8988T (cell line): Measurements from ENCODE around the gene SCARF2.
"Not testable (repeated sequence)": the region's sequence is repeated elsewhere in the genome, so short reads cannot be mapped to it uniquely, and the experiment has no call there.

Source experiments
- DNase-seq: peaks from one replicate; pipeline ENCODE4 v3.0.0; 2011

SCARF2 gene

DNA sequence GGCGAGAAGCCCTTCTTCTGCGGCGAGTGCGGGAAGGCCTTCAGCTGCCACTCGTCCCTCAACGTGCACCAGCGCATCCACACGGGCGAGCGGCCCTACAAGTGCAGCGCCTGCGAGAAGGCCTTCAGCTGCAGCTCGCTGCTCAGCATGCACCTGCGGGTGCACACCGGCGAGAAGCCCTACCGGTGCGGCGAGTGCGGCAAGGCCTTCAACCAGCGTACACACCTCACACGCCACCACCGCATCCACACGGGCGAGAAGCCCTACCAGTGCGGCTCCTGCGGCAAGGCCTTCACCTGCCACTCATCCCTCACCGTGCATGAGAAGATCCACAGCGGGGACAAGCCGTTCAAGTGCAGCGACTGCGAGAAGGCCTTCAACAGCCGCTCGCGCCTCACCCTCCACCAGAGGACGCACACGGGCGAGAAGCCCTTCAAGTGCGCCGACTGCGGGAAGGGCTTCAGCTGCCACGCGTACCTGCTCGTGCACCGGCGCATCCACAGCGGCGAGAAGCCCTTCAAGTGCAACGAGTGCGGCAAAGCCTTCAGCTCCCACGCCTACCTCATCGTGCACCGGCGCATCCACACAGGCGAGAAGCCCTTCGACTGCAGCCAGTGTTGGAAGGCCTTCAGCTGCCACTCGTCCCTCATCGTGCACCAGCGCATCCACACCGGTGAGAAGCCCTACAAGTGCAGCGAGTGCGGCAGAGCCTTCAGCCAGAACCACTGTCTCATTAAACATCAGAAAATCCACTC is 31.5 kb downstream of the SCARF2 start:
- DNase-seq: no peak

DNA sequence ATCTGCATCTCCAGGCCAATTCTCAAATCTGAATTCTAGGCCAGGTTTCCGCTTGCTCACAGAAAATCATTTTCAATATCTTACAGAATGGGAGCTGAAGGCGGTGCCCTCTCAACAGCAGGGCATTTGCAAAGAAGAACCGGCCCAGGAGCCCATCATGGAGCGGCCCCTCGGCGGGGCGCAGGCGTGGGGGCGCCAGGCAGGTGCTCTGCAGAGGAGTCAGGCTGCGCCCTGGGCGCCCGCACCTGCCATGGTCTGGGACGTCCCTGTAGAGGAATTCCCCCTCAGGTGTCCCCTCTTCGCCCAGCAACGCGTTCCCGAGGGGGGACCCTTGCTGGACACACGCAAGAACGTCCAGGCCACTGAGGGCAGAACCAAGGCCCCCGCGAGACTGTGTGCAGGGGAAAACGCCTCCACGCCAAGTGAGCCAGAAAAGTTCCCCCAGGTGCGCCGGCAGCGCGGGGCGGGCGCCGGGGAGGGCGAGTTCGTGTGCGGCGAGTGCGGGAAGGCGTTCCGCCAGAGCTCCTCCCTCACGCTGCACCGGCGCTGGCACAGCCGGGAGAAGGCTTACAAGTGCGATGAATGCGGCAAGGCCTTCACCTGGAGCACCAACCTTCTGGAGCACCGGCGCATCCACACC is 32.2 kb downstream of the SCARF2 start:
- no peak for DNase-seq

DNA sequence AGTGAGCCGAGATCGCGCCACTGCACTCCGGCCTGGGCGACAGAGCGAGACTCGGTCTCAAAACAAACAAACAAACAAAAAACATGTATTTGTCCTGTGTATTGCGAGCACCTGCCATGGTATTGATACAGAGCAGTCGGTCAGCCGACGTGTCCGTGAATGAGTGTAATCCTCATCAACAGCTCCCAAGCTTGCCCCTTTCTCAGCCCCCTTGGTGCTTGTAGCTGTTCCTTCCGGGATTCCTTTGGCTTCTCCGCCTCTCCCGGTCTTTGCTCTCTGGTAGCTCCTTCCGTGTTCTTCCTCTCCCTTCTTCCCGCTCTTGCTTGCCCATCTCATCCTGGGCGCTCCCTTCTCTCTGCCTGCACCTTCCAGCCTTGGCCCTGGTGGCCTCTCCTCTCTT is 32.7 kb downstream of the SCARF2 start:
- no peak for DNase-seq

GRCh38 chr22:20403779-20404140 is 33.9 kb downstream of the SCARF2 start:
- DNase-seq: no peak

DNA sequence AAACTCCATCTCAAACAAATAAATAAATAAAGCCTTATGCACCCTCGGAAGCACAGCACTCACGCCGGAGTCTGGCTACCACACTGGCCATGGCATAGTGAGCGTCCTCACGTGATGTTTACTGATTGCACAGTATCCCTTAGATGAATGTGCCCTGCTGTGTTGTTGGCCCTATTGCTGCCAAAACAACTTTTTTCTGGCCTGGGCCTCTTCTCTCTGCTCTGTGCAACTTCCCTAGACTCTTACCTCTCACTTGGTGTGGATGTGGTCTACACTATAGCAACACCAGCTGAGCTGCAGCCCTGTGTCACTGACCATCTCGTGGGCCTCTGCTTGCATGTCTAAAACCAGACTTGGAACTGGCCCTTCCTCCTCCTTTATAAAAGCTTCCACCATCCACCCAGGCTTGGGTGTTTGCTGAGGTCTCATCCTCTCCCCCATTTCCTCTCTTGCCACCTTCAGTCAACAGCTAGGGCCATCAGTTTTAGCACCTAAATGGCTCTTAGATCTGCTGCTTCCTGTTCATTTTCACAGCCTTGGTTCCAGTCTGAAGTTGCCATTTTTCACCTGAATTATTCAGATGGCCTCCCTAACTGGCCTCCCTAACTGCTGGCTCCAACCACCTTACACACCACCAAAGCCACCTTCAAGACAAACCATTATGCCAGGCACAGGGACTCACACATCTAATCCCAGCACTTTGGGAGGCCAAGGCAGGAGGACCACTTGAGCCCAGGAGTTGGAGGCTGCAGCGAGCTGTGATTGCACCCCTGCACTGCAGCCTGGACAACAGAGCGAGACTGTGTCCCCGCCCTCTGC is 34.5 kb downstream of the SCARF2 start:
- no peak for DNase-seq

GRCh38 chr22:20401376-20402014 is 36.1 kb downstream of the SCARF2 start:
- no peak for DNase-seq

- DNase-seq: no peak
These were observed 36.8 kb downstream of the SCARF2 start for GRCh38 chr22:20400606-20401375.

DNA sequence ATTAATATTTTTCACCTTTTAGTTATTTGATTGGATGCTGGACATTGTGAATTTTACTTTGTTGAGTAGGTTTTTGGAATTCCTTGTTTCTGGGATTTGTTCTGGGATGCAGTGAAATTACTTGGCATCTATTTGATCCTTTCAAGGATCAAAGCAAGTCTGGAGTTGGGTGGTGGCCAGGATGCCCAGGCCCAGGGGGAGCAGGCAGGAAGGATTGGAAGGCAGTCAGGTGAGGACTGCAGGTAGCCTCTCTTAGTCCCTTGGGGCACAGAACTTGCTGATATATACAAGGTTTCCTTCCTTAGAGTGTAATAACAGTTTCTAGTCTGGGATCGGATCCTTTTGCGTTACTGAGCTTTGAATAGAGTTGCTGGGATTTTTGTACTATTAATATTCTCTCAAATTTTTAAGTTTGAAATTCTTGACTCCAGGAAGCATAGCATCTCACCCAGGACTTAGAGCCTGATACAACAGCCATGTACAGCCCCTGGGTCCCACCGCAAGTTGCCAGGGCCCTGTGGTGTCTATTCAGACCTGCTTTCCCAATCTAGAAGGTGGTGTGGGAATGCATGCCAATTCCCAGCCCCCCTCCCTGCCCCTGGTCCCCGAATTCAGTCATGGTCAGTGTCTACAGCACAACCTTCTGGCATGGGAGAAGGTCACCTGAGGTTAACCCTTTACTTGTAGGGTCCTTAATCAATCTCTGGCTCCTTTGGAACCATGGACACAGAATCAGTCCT is 37.6 kb downstream of the SCARF2 start:
- no peak for DNase-seq

DNA sequence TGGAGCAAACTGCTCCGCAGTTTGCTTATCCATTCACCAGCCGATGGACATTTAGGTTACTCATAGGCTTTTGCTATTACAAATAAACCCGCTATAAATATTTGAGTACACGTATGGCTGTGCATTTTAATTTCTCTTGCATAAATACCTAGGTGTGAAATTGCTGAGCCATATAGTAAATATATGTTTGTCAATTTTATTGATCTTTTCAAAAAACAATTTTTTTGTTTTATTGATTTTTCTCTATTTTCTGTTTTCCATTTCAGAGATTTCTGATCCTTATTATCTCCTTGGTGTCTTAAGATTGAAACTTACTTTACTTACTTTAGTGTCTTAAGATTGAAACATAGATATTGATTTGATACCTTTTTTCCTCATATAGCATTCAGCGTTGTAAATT is 39.2 kb downstream of the SCARF2 start:
- no peak for DNase-seq

GRCh38 chr22:20397498-20397897 is 40.1 kb downstream of the SCARF2 start:
- no peak for DNase-seq

DNA sequence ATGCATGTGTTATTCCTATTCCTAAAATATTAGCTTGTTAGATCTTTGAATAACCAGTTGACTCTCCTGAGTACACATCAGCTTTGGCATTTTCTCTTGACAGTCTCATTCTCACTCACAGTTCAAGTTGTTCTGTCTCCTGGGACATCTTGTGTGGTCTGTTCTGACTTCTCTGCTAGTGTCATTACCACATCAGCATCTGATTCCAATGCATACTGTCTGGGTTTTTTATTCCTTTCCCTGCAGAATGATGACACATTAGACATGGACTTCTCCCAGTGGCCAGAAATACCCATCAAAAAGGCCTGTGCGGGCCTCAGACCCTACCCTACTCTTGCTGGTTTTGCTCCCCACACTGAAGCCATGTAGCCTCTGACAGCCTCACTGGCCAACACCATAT is 41.0 kb downstream of the SCARF2 start:
- DNase-seq: no peak

DNA sequence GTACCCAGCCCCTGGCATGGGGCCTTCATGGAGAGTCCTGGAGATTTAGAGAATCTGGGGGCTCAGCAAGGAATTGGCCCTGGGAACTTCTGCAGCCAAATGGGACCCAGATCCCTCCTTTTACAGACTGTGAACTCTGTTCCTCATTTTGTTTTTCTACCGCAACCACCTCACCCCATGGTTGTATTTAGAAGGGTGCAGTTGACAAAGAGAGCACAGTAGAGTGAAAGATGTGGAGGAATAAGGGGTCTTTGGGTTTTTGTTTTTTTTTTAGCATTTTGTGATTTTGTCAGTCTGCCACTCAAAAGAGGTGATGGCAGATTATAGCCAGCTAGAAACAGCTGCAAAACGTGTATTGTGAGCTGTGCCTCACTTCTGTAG is 41.7 kb downstream of the SCARF2 start:
- no peak for DNase-seq

DNA sequence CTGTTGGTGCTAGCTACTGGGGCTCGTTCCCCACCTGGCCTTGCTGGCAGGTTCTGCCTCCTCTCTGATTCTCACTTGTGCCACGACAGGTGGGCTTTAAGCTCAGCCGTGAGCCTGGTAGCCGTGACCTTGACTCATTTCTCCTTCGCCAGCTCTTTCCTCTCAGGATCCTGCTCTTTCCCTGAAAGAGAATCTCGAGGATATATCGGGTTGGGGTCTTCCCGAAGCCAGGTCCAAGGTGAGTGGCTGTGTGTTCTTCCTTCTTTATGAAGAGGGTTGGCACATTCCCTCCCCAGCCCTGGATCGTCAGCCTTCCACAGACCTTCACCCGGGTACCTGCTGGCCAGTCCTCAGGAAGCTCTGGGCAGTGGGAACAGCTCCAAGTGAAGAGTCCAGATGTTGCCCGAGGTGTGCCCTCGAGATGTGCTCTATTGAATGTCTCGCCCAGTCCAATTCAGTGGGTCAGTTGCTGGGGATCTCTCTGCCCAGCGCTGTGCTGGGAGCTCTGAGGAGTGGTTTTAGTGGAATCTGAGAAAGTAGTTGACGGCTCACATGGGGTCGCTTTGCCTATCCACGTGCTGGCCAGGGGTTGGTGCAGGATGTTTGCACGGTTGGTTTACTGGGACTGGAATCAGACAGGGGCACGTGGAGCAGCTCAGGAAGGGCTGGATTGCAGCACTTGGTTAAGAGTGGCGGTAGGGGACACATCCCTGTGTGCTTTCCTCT is 42.3 kb downstream of the SCARF2 start:
- no peak for DNase-seq

- peak; percentile 53 for DNase-seq
These were observed 43.7 kb downstream of the SCARF2 start, which contains the start of gene ZNF74 for GRCh38 chr22:20393705-20394476. Gene ZNF74, plus strand, starts transcription at chr22:20394151. Its CDS starts 478 bp downstream, at chr22:20394629.

GRCh38 chr22:20392983-20393704 is 44.5 kb downstream of the SCARF2 start:
- no peak for DNase-seq

DNA sequence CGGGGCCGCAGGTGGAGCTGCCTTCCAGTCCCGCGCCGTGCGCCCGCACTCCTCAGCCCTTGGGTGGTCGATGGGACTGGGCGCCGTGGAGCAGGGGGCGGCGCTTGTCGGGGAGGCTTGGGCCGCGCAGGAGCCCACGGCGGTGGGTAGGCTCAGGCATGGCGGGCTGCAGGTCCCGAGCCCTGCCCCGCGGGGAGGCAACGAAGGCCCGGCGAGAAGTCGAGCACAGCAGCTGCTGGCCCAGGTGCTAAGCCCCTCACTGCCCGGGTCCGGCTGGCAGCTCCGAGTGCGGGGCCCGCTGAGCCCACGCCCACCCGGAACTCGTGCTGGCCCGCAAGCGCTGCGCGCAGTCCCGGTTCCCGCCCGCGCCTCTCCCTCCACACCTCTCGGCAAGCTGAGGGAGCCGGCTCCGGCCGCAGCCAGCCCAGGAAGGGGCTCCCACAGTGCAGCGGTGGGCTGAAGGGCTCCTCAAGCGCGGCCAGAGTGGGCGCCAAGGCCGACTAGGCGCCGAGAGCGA is 45.2 kb downstream of the SCARF2 start:
- not testable (repeated sequence) for DNase-seq

DNA sequence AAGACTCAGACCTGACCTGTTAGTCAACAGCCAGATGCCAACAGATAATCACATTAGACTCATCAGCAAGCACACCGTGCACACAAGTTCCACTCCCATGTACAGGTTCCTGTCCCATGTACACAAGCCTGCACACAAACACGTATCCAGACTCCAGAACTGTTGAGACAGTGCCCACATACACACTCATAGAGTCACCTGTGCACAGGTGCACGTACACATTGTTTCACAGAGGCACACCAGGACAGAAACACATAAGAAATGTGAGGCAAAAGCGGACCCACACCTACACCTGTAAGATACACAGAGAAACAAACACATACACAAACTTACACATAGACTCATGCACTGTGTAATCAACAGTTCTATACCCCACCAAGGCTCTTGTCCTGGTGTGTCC is 46.4 kb downstream of the SCARF2 start:
- DNase-seq: no peak

GRCh38 chr22:20390394-20390907 is 47.2 kb downstream of the SCARF2 start:
- DNase-seq: no peak

DNA sequence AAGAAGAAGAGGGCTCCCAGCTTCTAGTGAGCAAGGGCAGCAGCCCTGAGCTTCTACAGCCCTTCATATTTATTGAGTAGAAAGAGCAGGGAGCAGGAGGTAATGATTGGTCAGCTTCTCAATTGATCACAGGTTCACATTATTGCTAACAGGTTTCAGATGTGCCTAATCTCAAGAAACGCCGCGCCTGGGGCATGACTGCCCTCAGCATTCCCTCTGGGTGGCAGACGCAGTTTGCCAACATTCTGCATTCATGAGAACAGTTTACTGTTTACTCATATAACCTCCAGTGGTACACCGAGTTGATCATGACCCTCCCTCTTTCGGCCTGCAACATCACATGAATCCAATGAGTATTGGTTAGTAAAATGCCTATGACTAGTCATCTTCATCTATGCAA is 48.3 kb downstream of the SCARF2 start:
- no peak for DNase-seq
